Measurements from ENCODE around the gene DEPDC5.

DNA sequence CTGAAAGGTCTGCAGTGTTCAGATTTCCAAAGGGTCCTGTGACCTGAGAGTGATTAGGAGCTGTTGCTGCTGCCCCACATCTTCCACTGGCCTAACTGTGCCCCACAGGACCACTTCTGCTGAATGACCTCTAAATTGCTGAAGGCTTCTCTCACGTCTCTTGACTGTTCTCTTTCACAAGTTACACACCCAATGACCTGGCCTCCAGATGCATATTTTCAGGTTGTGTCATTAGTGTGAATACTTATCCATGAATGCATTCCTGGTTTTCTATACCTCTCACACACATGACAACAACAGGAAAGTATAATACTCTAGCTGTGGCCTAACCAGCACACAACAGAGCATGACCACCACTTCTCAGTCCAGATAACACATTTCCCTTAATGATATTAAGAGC lies 19.3 kb upstream of the DEPDC5 start:
- TF ChIP-seq POLR2AphosphoS5 (IDR thresholded peaks at IDR 0.05) = no peak
- TF ChIP-seq POLR2A (IDR thresholded peaks at IDR 0.05) = no peak

All from transverse colon (tissue), 3 donors.